Osteoblast (primary cell): Measurements from ENCODE around the gene GAS7. TPM values are rescaled to one million over a fixed set of nuclear protein-coding genes. Genes with fewer than 3 reads are reported as not detected.

Experiments used
- DNase-seq: peaks from one replicate; pipeline ENCODE4 v3.0.0; 2011; ENCODE audit warnings: low spot score, mixed read lengths; ENCODE audit not compliant: insufficient read length; ENCODE audit errors: missing footprints
- H2AFZ ChIP-seq: 2 replicates; pipeline ENCODE4 v1.6.0; 2011; ENCODE audit warnings: mild to moderate bottlenecking, low read length
- H3K27ac ChIP-seq: 2 replicates; pipeline ENCODE4 v1.5.1; 2011; ENCODE audit warnings: mild to moderate bottlenecking, low read depth, low read length, moderate library complexity
- H3K27me3 ChIP-seq: 2 replicates; pipeline ENCODE4 v1.6.0; 2012; ENCODE audit warnings: mild to moderate bottlenecking, control low read depth, inconsistent platforms, low read length, moderate library complexity; ENCODE audit not compliant: insufficient read depth
- H3K36me3 ChIP-seq: 2 replicates; pipeline ENCODE4 v1.5.1; 2011; ENCODE audit warnings: mild to moderate bottlenecking, low read length, control low read depth, moderate library complexity; ENCODE audit not compliant: insufficient read depth
- H3K4me1 ChIP-seq: 2 replicates; pipeline ENCODE4 v1.5.1; 2011; ENCODE audit warnings: mild to moderate bottlenecking, low read length, control low read depth, moderate library complexity; ENCODE audit not compliant: insufficient read depth
- H3K4me2 ChIP-seq: 2 replicates; pipeline ENCODE4 v1.6.0; 2011; ENCODE audit warnings: mild to moderate bottlenecking, low read length; ENCODE audit not compliant: insufficient read depth
- H3K4me3 ChIP-seq: fragments of 200-600 bp; sonication (generic); 3 replicates; pipeline ENCODE4 v1.5.1; 2012; ENCODE audit warnings: mild to moderate bottlenecking, low read length, inconsistent platforms; ENCODE audit not compliant: insufficient read depth
- H3K79me2 ChIP-seq: 2 replicates; pipeline ENCODE4 v1.6.0; 2012; ENCODE audit warnings: mild to moderate bottlenecking, low read length, control low read depth, inconsistent platforms; ENCODE audit not compliant: insufficient read depth
- H3K9me3 ChIP-seq: 2 replicates; pipeline ENCODE4 v1.5.1; 2011; ENCODE audit warnings: low read depth, low read length, control low read depth
- H4K20me1 ChIP-seq: 2 replicates; pipeline ENCODE4 v1.6.0; 2012; ENCODE audit warnings: mild to moderate bottlenecking, low read length, control low read depth; ENCODE audit not compliant: insufficient read depth
- total RNA-seq: library from RNA; depleted of rRNA; stranded (reverse); fragments of >200 nt; gene quantifications from 2 replicates; pipeline ENCODE4 v1.2.3, GENCODE V29; 2012
- TF ChIP-seq, protein P1 (sequence below): IDR thresholded peaks from 2 replicates; pipeline ENCODE4 v1.5.1; 2011; ENCODE audit warnings: mild to moderate bottlenecking, low read depth, low read length, moderate library complexity; ENCODE audit errors: extremely low read depth

The GAS7 gene
- total RNA-seq, 1 donor = 3.6 TPM

DNA sequence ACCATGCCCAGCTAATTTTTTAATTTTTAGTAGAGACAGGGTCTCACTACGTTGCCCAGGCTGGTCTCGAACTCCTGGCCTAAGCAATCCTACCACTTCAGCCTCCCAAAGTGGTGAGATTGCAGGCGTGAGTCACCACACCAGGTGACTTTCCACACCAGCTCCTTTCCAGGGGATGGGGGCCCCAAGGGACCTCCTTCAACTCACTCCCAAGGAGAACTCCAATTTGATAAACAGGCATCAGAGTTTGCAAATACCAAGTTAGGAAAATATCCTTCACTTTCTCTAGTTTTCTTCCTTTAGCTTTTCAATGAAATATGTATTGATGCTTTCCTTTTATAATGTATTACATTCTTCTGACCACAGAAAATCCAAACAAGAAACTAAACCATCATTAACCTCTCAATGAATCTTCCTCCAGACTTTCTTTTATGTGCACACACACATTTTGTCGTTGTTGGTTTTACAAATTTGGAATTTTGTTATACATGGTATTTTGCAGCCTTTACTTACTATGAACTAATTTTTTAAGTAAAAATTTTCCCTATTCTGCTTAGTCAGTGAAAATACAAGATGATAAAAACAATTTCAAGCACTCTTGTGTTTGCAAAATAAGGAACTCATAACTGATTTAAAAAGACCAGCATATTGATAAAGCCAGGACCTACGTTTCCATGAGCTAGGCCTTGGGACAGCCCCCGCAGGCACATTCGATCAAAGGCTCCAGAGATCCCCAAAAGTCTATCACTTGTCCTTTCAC lies 32.0 kb downstream of the GAS7 start:
- Histone ChIP-seq H3K4me1 (no peaks in the 10 kb centered on the region), H3K79me2 (no peaks in the 10 kb centered on the region), H4K20me1 (no peaks in the 10 kb centered on the region), H2AFZ (no peak overlapping the region), H3K9me3 (no peaks in the 10 kb centered on the region), H3K4me2 (no peak overlapping the region), H3K36me3 (no peaks in the 10 kb centered on the region), H3K27ac (no peak overlapping the region), H3K4me3 (no peak overlapping the region), H3K27me3 (no peaks in the 10 kb centered on the region)
- TF ChIP-seq, protein P1, sequence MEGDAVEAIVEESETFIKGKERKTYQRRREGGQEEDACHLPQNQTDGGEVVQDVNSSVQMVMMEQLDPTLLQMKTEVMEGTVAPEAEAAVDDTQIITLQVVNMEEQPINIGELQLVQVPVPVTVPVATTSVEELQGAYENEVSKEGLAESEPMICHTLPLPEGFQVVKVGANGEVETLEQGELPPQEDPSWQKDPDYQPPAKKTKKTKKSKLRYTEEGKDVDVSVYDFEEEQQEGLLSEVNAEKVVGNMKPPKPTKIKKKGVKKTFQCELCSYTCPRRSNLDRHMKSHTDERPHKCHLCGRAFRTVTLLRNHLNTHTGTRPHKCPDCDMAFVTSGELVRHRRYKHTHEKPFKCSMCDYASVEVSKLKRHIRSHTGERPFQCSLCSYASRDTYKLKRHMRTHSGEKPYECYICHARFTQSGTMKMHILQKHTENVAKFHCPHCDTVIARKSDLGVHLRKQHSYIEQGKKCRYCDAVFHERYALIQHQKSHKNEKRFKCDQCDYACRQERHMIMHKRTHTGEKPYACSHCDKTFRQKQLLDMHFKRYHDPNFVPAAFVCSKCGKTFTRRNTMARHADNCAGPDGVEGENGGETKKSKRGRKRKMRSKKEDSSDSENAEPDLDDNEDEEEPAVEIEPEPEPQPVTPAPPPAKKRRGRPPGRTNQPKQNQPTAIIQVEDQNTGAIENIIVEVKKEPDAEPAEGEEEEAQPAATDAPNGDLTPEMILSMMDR = no peak
- DNase-seq = no peak

DNA sequence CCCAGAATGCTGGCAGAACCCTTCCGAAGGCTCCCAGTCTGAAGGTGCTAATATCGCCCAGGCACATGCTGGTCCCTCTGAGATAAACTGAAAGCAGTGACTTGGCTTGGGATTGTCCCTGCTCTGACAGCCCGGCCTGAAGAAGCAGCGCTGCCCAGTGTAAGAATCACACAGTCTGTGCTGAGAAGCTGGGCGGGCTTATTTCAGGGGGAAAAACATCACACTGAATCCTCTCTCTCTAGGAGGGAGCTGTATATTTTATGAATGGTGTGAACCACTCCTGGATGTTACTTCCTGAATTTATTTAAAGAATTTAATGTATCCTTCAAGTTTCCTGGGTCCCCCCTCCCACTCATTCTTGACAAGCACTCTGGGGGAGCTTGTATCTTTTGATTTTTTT lies 36.3 kb downstream of the GAS7 start:
- Histone ChIP-seq H3K27me3 (no peaks in the 10 kb centered on the region), H3K36me3 (no peaks in the 10 kb centered on the region), H3K27ac (no peak overlapping the region), H3K4me2 (no peak overlapping the region), H3K9me3 (no peaks in the 10 kb centered on the region), H3K4me3 (no peak overlapping the region), H2AFZ (no peak overlapping the region), H3K4me1 (no peaks in the 10 kb centered on the region), H3K79me2 (no peaks in the 10 kb centered on the region), H4K20me1 (no peaks in the 10 kb centered on the region)
- TF ChIP-seq, protein P1 = no peak
- no peak for DNase-seq

- Histone ChIP-seq H3K4me1 (no peaks in the 10 kb centered on the region), H2AFZ (no peak overlapping the region), H3K4me2 (no peak overlapping the region), H3K27me3 (no peaks in the 10 kb centered on the region), H4K20me1 (no peaks in the 10 kb centered on the region), H3K36me3 (no peaks in the 10 kb centered on the region), H3K4me3 (no peak overlapping the region), H3K79me2 (no peaks in the 10 kb centered on the region), H3K27ac (no peak overlapping the region), H3K9me3 (no peaks in the 10 kb centered on the region)
- TF ChIP-seq, protein P1 = no peak
- DNase-seq = no peak
These were observed 37.0 kb downstream of the GAS7 start for GRCh38 chr17:10161386-10161785.

DNA sequence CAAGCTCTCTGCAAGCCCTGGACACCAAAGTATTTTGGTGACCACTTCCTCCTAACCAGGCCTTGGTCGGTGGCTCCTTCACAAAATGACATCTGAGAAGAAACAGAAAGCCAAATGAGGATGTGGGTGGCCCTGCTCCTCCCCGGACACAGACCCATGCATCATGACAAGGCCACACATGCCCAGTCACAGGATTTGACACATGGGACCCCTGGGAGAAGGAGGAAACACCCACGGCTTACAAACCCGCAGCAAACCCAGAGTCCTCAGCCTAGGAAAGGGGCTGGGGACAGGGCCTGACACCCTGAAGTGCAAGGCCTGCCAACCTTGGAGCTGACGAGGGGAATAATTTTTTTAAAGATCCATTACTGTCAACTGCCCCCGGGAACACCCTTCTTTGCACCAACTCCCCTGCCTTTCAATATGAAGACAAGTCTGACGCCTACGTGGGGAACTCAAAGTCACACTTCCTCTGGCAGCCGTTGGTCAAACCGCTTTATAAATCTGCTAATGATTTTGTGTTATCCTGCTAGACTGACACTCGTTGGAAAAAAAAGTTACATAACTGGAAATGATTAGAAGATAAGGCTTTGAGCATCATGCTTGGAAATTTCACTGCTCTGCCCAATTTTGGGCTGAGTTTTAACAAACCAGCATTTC lies 41.3 kb downstream of the GAS7 start:
- no peaks in the 10 kb centered on the region for H3K36me3 ChIP-seq
- H3K79me2 ChIP-seq = no peaks in the 10 kb centered on the region
- peak; percentile 61 for DNase-seq
- H3K27ac ChIP-seq = no peak overlapping the region
- H2AFZ ChIP-seq = peak overlapping the region; percentile 29
- H3K4me3 ChIP-seq = no peak overlapping the region
- H3K9me3 ChIP-seq = no peaks in the 10 kb centered on the region
- TF ChIP-seq, protein P1 = no peak
- no peaks in the 10 kb centered on the region for H3K27me3 ChIP-seq
- no peaks in the 10 kb centered on the region for H3K4me1 ChIP-seq
- no peaks in the 10 kb centered on the region for H4K20me1 ChIP-seq
- no peak overlapping the region for H3K4me2 ChIP-seq
